Activated CD8-positive, alpha-beta T cell treated with anti-CD3 and anti-CD28 coated beads, Interleukin-2, amount 10 ng/mL, durations not matched to agents 7 days and 5 days (primary cell): ENCODE data around the gene SPINDOC. TPM values are rescaled to one million over a fixed set of nuclear protein-coding genes. Genes with fewer than 3 reads are reported as not detected.

ENCODE experiments used
- ATAC-seq: fragments of 150-1000 bp; cut with Tn5 transposase; one replicate; pipeline ENCODE4 v1.10.0; 2021; ENCODE audit warnings: moderate library complexity
- CTCF ChIA-PET: fragments of 350-600 bp; sonication (Branson Sonifier 250); formaldehyde crosslinking; loops from one replicate; lab custom pipeline; 2021; ENCODE audit warnings: antibody characterized with exemption; lab: Charles Lee
- POLR2A ChIA-PET: fragments of 350-600 bp; sonication (Branson Sonifier 250); formaldehyde crosslinking; loops from one replicate; lab custom pipeline; 2021; ENCODE audit warnings: antibody characterized with exemption; lab: Charles Lee
- DNase-seq: peaks from one replicate; pipeline ENCODE4 v3.0.0-alpha.2; 2020
- H3K27ac Mint-ChIP-seq: one replicate; pipeline ENCODE4 v1.8.0; 2021; ENCODE audit warnings: mild to moderate bottlenecking, mixed read lengths
- H3K27me3 Mint-ChIP-seq: one replicate; pipeline ENCODE4 v1.8.0; 2021; ENCODE audit warnings: low read depth, mixed read lengths
- H3K36me3 Mint-ChIP-seq: one replicate; pipeline ENCODE4 v1.8.0; 2021; ENCODE audit warnings: low read depth, mixed read lengths
- H3K4me1 Mint-ChIP-seq: one replicate; pipeline ENCODE4 v1.8.0; 2021; ENCODE audit warnings: low read depth, mixed read lengths
- H3K4me3 Mint-ChIP-seq: one replicate; pipeline ENCODE4 v1.8.0; 2021; ENCODE audit warnings: mild to moderate bottlenecking, mixed read lengths
- H3K9me3 Mint-ChIP-seq: one replicate; pipeline ENCODE4 v1.8.0; 2022; ENCODE audit warnings: mixed read lengths; ENCODE audit not compliant: insufficient read depth
- total RNA-seq, 2 experiments: library from RNA; stranded (reverse); gene quantifications; one replicate each; pipeline ENCODE4 v1.2.3, GENCODE V29; 2021

The SPINDOC gene
- total RNA-seq, 2 experiments from 2014 or later, result 49.1 to 50.4 TPM

DNA sequence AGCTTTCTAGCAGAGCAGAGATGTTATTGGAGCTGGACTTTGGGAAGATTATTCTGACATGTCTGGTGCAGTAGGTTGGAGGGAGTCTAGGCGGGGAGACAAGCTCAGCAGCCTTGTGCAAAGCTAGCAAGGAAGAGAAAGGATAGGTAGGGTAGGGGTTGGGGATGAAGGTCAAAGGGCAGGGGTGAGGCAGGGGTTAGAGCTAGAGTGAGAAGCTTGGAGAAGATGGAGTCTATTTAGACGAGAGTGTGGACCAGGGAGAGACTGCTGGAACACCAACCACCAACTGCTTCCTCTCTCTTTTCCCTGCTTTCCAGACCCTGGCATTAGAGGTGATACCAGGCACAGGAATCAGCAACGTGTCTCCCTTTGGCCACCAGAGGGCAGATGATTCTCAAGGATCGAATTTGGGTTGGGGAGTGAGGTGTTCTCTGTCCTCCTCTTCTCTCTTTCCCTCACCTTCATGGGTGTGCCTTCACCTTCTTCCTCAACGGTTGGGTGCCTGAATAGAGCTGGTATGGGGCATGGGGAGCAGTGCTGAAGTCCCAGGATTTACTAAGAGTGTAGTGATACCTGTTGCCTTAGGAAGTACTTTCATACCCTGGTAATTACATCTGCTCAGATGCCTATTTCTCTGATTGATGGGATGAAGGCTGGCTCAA, 23.9 kb downstream of the SPINDOC start:
- CTCF ChIA-PET, result interaction anchor here (0.6 to 8.2 kb wide), 51 partner anchors 8 to 481 kb away, joined by 3 to 188 read pairs (median 7); partner anchors contain the start of genes COX8A, NAA40, OTUB1 and PRDX5
- POLR2A ChIA-PET, result interaction anchor here (1.0 kb wide), 2 partner anchors 101 to 109 kb away, joined by 3 read pairs; no protein-coding TSS in a partner anchor
- H3K4me3 Mint-ChIP-seq, result peak overlapping the region; percentile 85
- H3K36me3 Mint-ChIP-seq, result peaks cover 25% of the 10 kb centered on the region
- no peak for ATAC-seq
- H3K9me3 Mint-ChIP-seq, result no peaks in the 10 kb centered on the region
- H3K4me1 Mint-ChIP-seq, result peaks cover 53% of the 10 kb centered on the region
- peak; percentile 84 for DNase-seq
- H3K27ac Mint-ChIP-seq, result peak overlapping the region; percentile 85
- H3K27me3 Mint-ChIP-seq, result no peaks in the 10 kb centered on the region

DNA sequence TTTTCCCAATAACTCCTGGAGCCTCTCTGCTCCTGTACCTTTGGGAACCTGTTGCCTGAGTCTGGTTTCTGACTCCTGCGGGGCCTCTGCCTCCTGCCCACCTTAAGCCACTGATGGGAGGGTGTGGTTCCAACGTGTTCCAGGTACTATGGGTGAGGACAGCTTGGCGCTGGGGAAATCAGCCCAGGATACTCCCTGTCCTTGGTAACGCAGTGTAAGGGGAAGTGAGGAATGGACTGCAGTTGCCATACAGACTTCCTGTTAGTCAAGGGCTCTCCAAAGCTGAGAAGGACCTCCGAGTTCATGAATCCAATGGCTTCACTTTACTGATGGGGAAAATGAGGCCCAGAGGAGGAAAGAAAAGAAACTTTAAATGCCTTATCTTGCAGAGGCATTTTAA, 24.5 kb downstream of the SPINDOC start:
- no peak for ATAC-seq
- H3K4me3 Mint-ChIP-seq, result peak overlapping the region; percentile 85
- CTCF ChIA-PET, result interaction anchor here (0.6 to 8.2 kb wide), 50 partner anchors 8 to 480 kb away, joined by 3 to 188 read pairs (median 8); partner anchors contain the start of genes NAA40, OTUB1, PRDX5 and RCOR2
- H3K4me1 Mint-ChIP-seq, result peaks cover 53% of the 10 kb centered on the region
- peak overlapping the region; percentile 85 for H3K27ac Mint-ChIP-seq
- POLR2A ChIA-PET, result interaction anchor here (1.0 to 1.2 kb wide), 2 partner anchors 101 to 108 kb away, joined by 3 to 5 read pairs; no protein-coding TSS in a partner anchor
- no peaks in the 10 kb centered on the region for H3K9me3 Mint-ChIP-seq
- no peak for DNase-seq
- peaks cover 30% of the 10 kb centered on the region for H3K36me3 Mint-ChIP-seq
- no peaks in the 10 kb centered on the region for H3K27me3 Mint-ChIP-seq

GRCh38 chr11:63838150-63838677, 25.0 kb downstream of the SPINDOC start:
- peak overlapping the region; percentile 85 for H3K4me3 Mint-ChIP-seq
- DNase-seq (no peak), ATAC-seq (no peak)
- POLR2A ChIA-PET, result interaction anchor here (1.0 to 1.8 kb wide), 10 partner anchors 10 to 157 kb away, joined by 3 to 5 read pairs (median 4); partner anchors contain the start of genes NAA40 and RTN3
- H3K9me3 Mint-ChIP-seq, result no peaks in the 10 kb centered on the region
- peak overlapping the region; percentile 85 for H3K27ac Mint-ChIP-seq
- peaks cover 56% of the 10 kb centered on the region for H3K4me1 Mint-ChIP-seq
- peaks cover 34% of the 10 kb centered on the region for H3K36me3 Mint-ChIP-seq
- CTCF ChIA-PET, result interaction anchor here (0.7 to 8.2 kb wide), 44 partner anchors 9 to 479 kb away, joined by 3 to 188 read pairs (median 8); partner anchors contain the start of genes NAA40, OTUB1, PRDX5 and RCOR2
- no peaks in the 10 kb centered on the region for H3K27me3 Mint-ChIP-seq

DNA sequence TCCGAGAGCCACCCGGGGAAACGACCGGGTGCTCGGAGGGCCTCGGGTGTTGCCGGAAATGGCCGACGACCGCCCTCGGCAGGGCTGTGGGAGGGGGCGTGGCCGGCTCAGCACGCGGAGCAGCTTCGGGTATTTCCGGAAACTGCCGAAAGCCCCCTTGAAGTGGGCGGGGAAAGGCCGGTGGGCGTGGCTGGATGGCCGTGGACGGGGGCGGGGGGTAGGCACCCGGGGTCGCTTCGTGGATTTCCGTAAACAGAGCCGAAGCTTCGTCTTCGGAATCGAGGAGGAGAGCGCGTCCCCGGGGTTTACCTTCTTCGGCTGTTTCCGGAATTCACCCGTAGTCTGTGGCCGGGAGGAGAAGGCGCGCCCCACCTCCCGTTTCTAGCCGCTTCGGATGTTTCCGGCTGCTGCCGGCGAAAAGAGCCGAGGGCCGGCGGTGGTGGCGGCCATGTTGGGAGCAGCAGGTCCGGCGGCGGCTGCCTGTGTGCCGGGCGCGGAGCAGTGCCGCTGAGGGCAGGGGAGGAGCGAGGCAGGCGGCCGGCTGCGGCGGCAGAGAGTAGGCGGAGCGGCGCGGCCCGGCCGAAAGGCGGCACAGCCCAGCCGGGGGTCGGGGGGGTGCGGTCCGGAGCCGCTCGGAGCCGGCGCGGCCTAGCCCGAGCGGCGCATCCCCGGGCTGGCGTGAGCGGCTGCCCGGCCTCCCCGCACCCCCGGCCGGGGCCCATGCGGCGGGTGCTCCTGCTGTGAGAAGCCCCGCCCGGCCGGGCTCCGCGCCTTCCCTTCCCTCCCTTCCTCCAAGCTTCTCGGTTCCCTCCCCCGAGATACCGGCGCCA, 25.6 kb downstream of the SPINDOC start, which contains the start of gene MARK2:
Gene MARK2, plus strand, starts transcription at position 433 of the 830 bp plus-strand sequence. Its CDS starts 397 bp downstream, at position 830.
- Mint-ChIP-seq H3K36me3 (peaks cover 40% of the 10 kb centered on the region), H3K27me3 (no peaks in the 10 kb centered on the region), H3K4me1 (peaks cover 62% of the 10 kb centered on the region), H3K9me3 (no peaks in the 10 kb centered on the region), H3K27ac (peak within 1 kb of the TSS; percentile 85), H3K4me3 (peak within 1 kb of the TSS; percentile 86)
- ATAC-seq (peak; percentile 91), DNase-seq (peak; percentile 100)
- CTCF ChIA-PET, result interaction anchor here (0.6 to 8.2 kb wide), 33 partner anchors 9 to 466 kb away, joined by 3 to 188 read pairs (median 10); partner anchors contain the start of genes NAA40, RCOR2 and ZFTA
- POLR2A ChIA-PET, result interaction anchor here (0.5 to 2.0 kb wide), 12 partner anchors 9 to 406 kb away, joined by 3 to 5 read pairs (median 4); partner anchors contain the start of genes NAA40 and RTN3

GRCh38 chr11:63839508-63840355, 26.5 kb downstream of the SPINDOC start:
- no peak for ATAC-seq
- Mint-ChIP-seq H3K9me3 (no peaks in the 10 kb centered on the region), H3K27ac (peak overlapping the region; percentile 82), H3K27me3 (no peaks in the 10 kb centered on the region), H3K36me3 (peaks cover 44% of the 10 kb centered on the region), H3K4me1 (peaks cover 67% of the 10 kb centered on the region), H3K4me3 (peak overlapping the region; percentile 86)
- ChIA-PET CTCF (interaction anchor here (0.6 to 8.2 kb wide), 8 partner anchors 10 to 105 kb away, joined by 3 to 188 read pairs (median 16); partner anchors contain the start of gene ZFTA), POLR2A (interaction anchor here (0.5 to 2.0 kb wide), 10 partner anchors 8 to 405 kb away, joined by 3 to 5 read pairs (median 4); partner anchors contain the start of genes NAA40 and RTN3)
- peak; percentile 39 for DNase-seq

GRCh38 chr11:63840356-63841060, 27.3 kb downstream of the SPINDOC start:
- Mint-ChIP-seq H3K27ac (peak overlapping the region; percentile 82), H3K36me3 (peaks cover 48% of the 10 kb centered on the region), H3K4me1 (peaks cover 67% of the 10 kb centered on the region), H3K27me3 (no peaks in the 10 kb centered on the region), H3K9me3 (no peaks in the 10 kb centered on the region), H3K4me3 (peak overlapping the region; percentile 86)
- ATAC-seq (no peak), DNase-seq (peak; percentile 30)
- ChIA-PET POLR2A (interaction anchor here (2.0 kb wide), 1 partner anchor 11 kb away, joined by 5 read pairs; no protein-coding TSS in a partner anchor), CTCF (interaction anchor here (1.0 to 8.2 kb wide), 5 partner anchors 11 to 104 kb away, joined by 3 to 188 read pairs (median 14); partner anchors contain the start of gene ZFTA)

GRCh38 chr11:63841554-63841953, 28.3 kb downstream of the SPINDOC start:
- H3K27ac Mint-ChIP-seq, result no peak overlapping the region

DNA sequence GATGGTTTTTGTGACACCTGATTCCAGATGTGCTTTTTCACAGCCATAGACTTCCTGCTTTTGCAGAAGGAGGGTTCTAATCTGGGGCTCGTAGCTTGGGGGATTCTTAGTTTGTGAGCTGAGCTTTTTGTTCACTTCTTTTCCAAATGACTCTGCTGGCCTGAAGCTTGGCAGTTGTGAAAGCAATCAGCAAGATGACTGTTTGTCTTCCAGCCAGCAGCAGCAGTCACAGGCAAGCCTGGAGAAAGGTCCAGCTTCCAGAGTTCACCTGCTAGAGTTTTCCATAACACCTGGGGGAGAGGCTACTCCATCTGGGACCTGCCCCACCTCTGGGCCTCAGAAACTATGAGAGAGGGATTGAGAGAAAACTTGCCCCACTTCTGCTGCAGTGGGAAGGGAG, 29.8 kb downstream of the SPINDOC start:
- no peak for DNase-seq
- Mint-ChIP-seq H3K27me3 (no peaks in the 10 kb centered on the region), H3K9me3 (no peaks in the 10 kb centered on the region), H3K27ac (peak overlapping the region; percentile 63), H3K36me3 (peaks cover 61% of the 10 kb centered on the region), H3K4me3 (no peak overlapping the region), H3K4me1 (peaks cover 70% of the 10 kb centered on the region)
- ChIA-PET CTCF (interaction anchor here (0.9 to 3.4 kb wide), 3 partner anchors 10 to 103 kb away, joined by 3 to 13 read pairs (median 3); no protein-coding TSS in a partner anchor), POLR2A (no interaction called here)
- no peak for ATAC-seq

More at GRCh38 chr11:63841554-63841953, 28.3 kb downstream of the SPINDOC start:
- Mint-ChIP-seq H3K4me1 (peaks cover 72% of the 10 kb centered on the region), H3K4me3 (peak overlapping the region; percentile 86), H3K27me3 (no peaks in the 10 kb centered on the region), H3K9me3 (no peaks in the 10 kb centered on the region), H3K36me3 (peaks cover 51% of the 10 kb centered on the region)
- ChIA-PET POLR2A (no interaction called here), CTCF (interaction anchor here (1.1 to 1.4 kb wide), 3 partner anchors 9 to 31 kb away, joined by 3 read pairs; no protein-coding TSS in a partner anchor)
- DNase-seq, result no peak
- no peak for ATAC-seq

DNA sequence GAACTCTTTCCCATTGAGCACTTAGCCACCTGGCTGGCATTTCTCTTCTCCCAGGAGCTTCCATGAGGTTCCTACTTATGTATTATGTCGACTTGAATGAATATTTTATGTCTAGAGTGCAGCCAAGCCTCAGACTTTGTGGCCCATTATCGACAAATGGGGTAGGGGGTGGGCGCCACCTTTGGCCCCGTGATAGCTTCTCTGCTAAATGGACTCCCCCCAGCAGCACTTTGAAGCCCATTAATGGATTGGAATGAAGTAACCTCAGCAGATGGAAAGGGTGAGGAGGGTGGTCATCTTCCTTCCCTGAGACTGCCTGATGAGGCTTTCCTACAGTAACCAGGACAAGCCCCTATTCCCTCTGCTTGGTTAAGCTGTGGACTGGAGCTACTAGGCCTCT, 31.6 kb downstream of the SPINDOC start:
- DNase-seq, result no peak
- ATAC-seq, result no peak
- ChIA-PET POLR2A (interaction anchor here (0.9 kb wide), 1 partner anchor 12 kb away, joined by 3 read pairs; no protein-coding TSS in a partner anchor), CTCF (interaction anchor here (1.5 to 3.4 kb wide), 3 partner anchors 8 to 101 kb away, joined by 5 to 13 read pairs (median 6); no protein-coding TSS in a partner anchor)
- H3K9me3 Mint-ChIP-seq, result no peaks in the 10 kb centered on the region
- H3K4me1 Mint-ChIP-seq, result peaks cover 78% of the 10 kb centered on the region
- H3K27ac Mint-ChIP-seq, result no peak overlapping the region
- H3K36me3 Mint-ChIP-seq, result peaks cover 67% of the 10 kb centered on the region
- H3K27me3 Mint-ChIP-seq, result no peaks in the 10 kb centered on the region
- H3K4me3 Mint-ChIP-seq, result no peak overlapping the region
